IMR-90 (cell line): ENCODE measurements around the gene RER1. TPM values are rescaled to one million over a fixed set of nuclear protein-coding genes. Genes with fewer than 3 reads are reported as not detected.

Source experiments
- ATAC-seq: fragments of 200-7000 bp; cut with Tn5 transposase; 2 replicates; pipeline ENCODE4 v1.9.1; 2020; ENCODE audit warnings: low read depth, mild to moderate bottlenecking, moderate library complexity
- BruUV-seq: library from RNA; stranded (reverse); fragments of 400-500 nt; replicated peaks from 2 replicates; lab custom pipeline; 2021; lab: Mats Ljungman, UMichigan
- CTCF ChIA-PET: fragments of 300-600 bp; formaldehyde crosslinking; extraction: SDS; loops from one replicate; lab custom pipeline; 2021; ENCODE audit warnings: antibody characterized with exemption; lab: Yijun Ruan, JAX
- POLR2A ChIA-PET: fragments of 300-600 bp; sonication (Branson Sonifier 250); formaldehyde crosslinking; loops from one replicate; lab custom pipeline; 2022; ENCODE audit warnings: antibody characterized with exemption; ENCODE audit not compliant: unreplicated experiment; lab: Charles Lee
- DNase-seq: peaks from one replicate; pipeline ENCODE4 v3.0.0; 2013
- H2AFZ ChIP-seq: replicated peaks from 2 replicates; pipeline ENCODE3; 2013; ENCODE audit warnings: low read length, mild to moderate bottlenecking; ENCODE audit not compliant: poor library complexity
- H2AK5ac ChIP-seq: 2 replicates; pipeline ENCODE4 v1.6.1; 2013; ENCODE audit warnings: low read depth, low read length, inconsistent platforms
- H2AK9ac ChIP-seq: replicated peaks from 2 replicates; pipeline ENCODE3; 2013; ENCODE audit warnings: mild to moderate bottlenecking, low read depth, low read length, moderate library complexity; ENCODE audit not compliant: poor library complexity
- H2BK120ac ChIP-seq: 2 replicates; pipeline ENCODE4 v1.6.1; 2013; ENCODE audit warnings: low read depth, low read length, inconsistent platforms
- H2BK15ac ChIP-seq: 3 replicates; pipeline ENCODE4 v1.6.1; 2013; ENCODE audit warnings: low read depth, low read length, inconsistent platforms
- H2BK20ac ChIP-seq: 2 replicates; pipeline ENCODE4 v1.6.1; 2013; ENCODE audit warnings: low read depth, mild to moderate bottlenecking, inconsistent platforms, low read length, moderate library complexity
- H2BK5ac ChIP-seq: 2 replicates; pipeline ENCODE4 v1.6.1; 2013; ENCODE audit warnings: mild to moderate bottlenecking, low read depth, low read length, inconsistent platforms; ENCODE audit not compliant: poor library complexity, severe bottlenecking
- H3K14ac ChIP-seq: replicated peaks from 2 replicates; pipeline ENCODE4 v1.6.1; 2013; ENCODE audit warnings: low read depth, low read length, inconsistent platforms
- H3K18ac ChIP-seq: 2 replicates; pipeline ENCODE4 v1.6.1; 2013; ENCODE audit warnings: low read depth, low read length, control low read depth
- H3K23ac ChIP-seq: 2 replicates; pipeline ENCODE4 v1.6.1; 2013; ENCODE audit warnings: low read depth, low read length, inconsistent platforms
- H3K27ac ChIP-seq: 2 replicates; pipeline ENCODE4 v1.5.1; 2013; ENCODE audit warnings: mild to moderate bottlenecking, control low read depth, low read length; ENCODE audit not compliant: insufficient read depth
- H3K27me3 ChIP-seq: 2 replicates; pipeline ENCODE4 v1.6.1; 2013; ENCODE audit warnings: low read length; ENCODE audit not compliant: control insufficient read depth, insufficient read depth
- H3K36me3 ChIP-seq: 2 replicates; pipeline ENCODE4 v1.6.1; 2013; ENCODE audit warnings: low read length, mixed read lengths; ENCODE audit not compliant: control insufficient read depth, insufficient read depth
- H3K4ac ChIP-seq: 2 replicates; pipeline ENCODE4 v1.6.1; 2013; ENCODE audit warnings: low read depth, low read length, inconsistent platforms
- H3K4me1 ChIP-seq: 2 replicates; pipeline ENCODE4 v1.6.1; 2013; ENCODE audit warnings: low read length, mixed read lengths; ENCODE audit not compliant: control insufficient read depth, insufficient read depth
- H3K4me2 ChIP-seq: 2 replicates; pipeline ENCODE4 v1.6.1; 2013; ENCODE audit warnings: low read depth, mild to moderate bottlenecking, control low read depth, low read length, moderate library complexity
- H3K4me3 ChIP-seq: 2 replicates; pipeline ENCODE4 v1.5.1; 2013; ENCODE audit warnings: low read depth, mild to moderate bottlenecking, control low read depth, low read length, moderate library complexity; ENCODE audit not compliant: insufficient read depth
- H3K56ac ChIP-seq: 2 replicates; pipeline ENCODE4 v1.6.1; 2013; ENCODE audit warnings: low read length, inconsistent platforms; ENCODE audit not compliant: insufficient read depth; ENCODE audit errors: extremely low read depth
- H3K79me1 ChIP-seq, 2 experiments: 2 replicates each; pipeline ENCODE4 v1.6.1; 2013; ENCODE audit warnings: low read length in 2 of 2, inconsistent platforms in 1 of 2, low read depth in 1 of 2
- H3K9ac ChIP-seq: 2 replicates; pipeline ENCODE4 v1.6.1; 2013; ENCODE audit warnings: low read depth, low read length, control low read depth
- H3K9me1 ChIP-seq: 2 replicates; pipeline ENCODE4 v1.6.1; 2013; ENCODE audit warnings: low read length, inconsistent platforms; ENCODE audit not compliant: insufficient read depth
- H3K9me3 ChIP-seq: 2 replicates; pipeline ENCODE4 v1.6.1; 2013; ENCODE audit warnings: low read length; ENCODE audit not compliant: control insufficient read depth, insufficient read depth
- H4K20me1 ChIP-seq: 2 replicates; pipeline ENCODE4 v1.6.1; 2013; ENCODE audit warnings: low read length, inconsistent platforms; ENCODE audit not compliant: insufficient read depth
- H4K5ac ChIP-seq: 2 replicates; pipeline ENCODE4 v1.6.1; 2013; ENCODE audit warnings: mild to moderate bottlenecking, low read depth, low read length, control low read depth
- H4K8ac ChIP-seq, 2 experiments: 2 replicates each; pipeline ENCODE4 v1.6.1; 2013; ENCODE audit warnings: low read depth in 2 of 2, low read length in 2 of 2, control low read depth in 1 of 2, inconsistent platforms in 1 of 2
- H4K91ac ChIP-seq: 2 replicates; pipeline ENCODE4 v1.6.1; 2013; ENCODE audit warnings: low read depth, low read length, inconsistent platforms; ENCODE audit not compliant: insufficient read depth
- CEBPB ChIP-seq: IDR thresholded peaks from 2 replicates; pipeline ENCODE4 v1.6.1; 2012; ENCODE audit warnings: low read depth, low read length, improper control_type of control experiment
- CHD1 ChIP-seq: IDR thresholded peaks from 2 replicates; pipeline ENCODE4 v1.6.1; 2012; ENCODE audit warnings: low read depth, low read length, improper control_type of control experiment
- FOS ChIP-seq: fragments of 150-350 bp; IDR thresholded peaks from 2 replicates; pipeline ENCODE4 v1.6.1; 2016; ENCODE audit warnings: low read depth, low read length
- MAFK ChIP-seq: IDR thresholded peaks from 2 replicates; pipeline ENCODE4 v1.6.1; 2012; ENCODE audit warnings: low read depth, low read length, improper control_type of control experiment
- MAZ ChIP-seq: IDR thresholded peaks from 2 replicates; pipeline ENCODE4 v1.6.1; 2012; ENCODE audit warnings: low read depth, mild to moderate bottlenecking, low read length, improper control_type of control experiment, moderate library complexity, borderline replicate concordance
- MXI1 ChIP-seq: IDR thresholded peaks from 2 replicates; pipeline ENCODE4 v1.6.1; 2012; ENCODE audit warnings: low read depth, mild to moderate bottlenecking, low read length, moderate library complexity, borderline replicate concordance
- NFE2L2 ChIP-seq: fragments of 150-350 bp; IDR thresholded peaks from 2 replicates; pipeline ENCODE4 v1.6.1; 2016; ENCODE audit warnings: low read depth, mild to moderate bottlenecking, low read length
- RAD21 ChIP-seq: IDR thresholded peaks from 2 replicates; pipeline ENCODE4 v1.6.1; 2012; ENCODE audit warnings: low read length, improper control_type of control experiment
- WGBS, 2 experiments: methylation state at CpG; one replicate each; pipeline versions ENCODE4 v1.1.5 to v1.1.7; 2013; ENCODE audit warnings: missing lambda C conversion rate in 2 of 2; ENCODE audit not compliant: insufficient read length in 1 of 2; ENCODE audit errors: extremely low coverage in 2 of 2; 5-methylcytosine and 5-hydroxymethylcytosine counted together
- dilution Hi-C: fragments of 300-500 bp; cut with HindIII; formaldehyde crosslinking; loops from one replicate; pipeline ENCODE4 v1.14.3; 2018; ENCODE audit warnings: low sequenced_read_pairs; ENCODE audit not compliant: unreplicated experiment
- in situ Hi-C: fragments of 300-500 bp; cut with MboI; formaldehyde crosslinking; loops from 3 replicates; pipeline ENCODE4 v1.14.3; 2019; ENCODE audit warnings: low sequenced_read_pairs, inconsistent platforms, mixed read lengths
- intact Hi-C: fragments of 100-400 bp; cut with micrococcal nuclease; formaldehyde crosslinking; loops from 2 replicates; pipeline ENCODE4 v1.10.0; 2022
- polyA plus RNA-seq, 3 experiments: library from polyadenylated mRNA; depleted of rRNA; stranded (reverse); fragments of >200 nt; gene quantifications; 2 replicates each; pipeline ENCODE4 v1.2.3, GENCODE V29; 2012; ENCODE audit warnings: low replicate concordance in 1 of 3
- total RNA-seq: library from RNA; depleted of rRNA; stranded (reverse); fragments of >200 nt; gene quantifications from 2 replicates; pipeline ENCODE4 v1.2.3, GENCODE V29; 2012
- TF ChIP-seq, protein P1 (sequence below): fragments of 150-350 bp; IDR thresholded peaks from 2 replicates; pipeline ENCODE4 v1.6.1; 2017; ENCODE audit warnings: mild to moderate bottlenecking, antibody characterized with exemption, low read length, low read depth
- TF ChIP-seq, protein P2 (sequence below): fragments of 150-350 bp; IDR thresholded peaks from 2 replicates; pipeline ENCODE4 v1.6.1; 2016; ENCODE audit warnings: low read depth, mild to moderate bottlenecking, low read length, moderate library complexity, borderline replicate concordance

The RER1 gene
- total and polyA plus RNA-seq, 2 of the 4 experiments (the other 2 are of a cell fraction): 47.1 to 240 TPM

DNA sequence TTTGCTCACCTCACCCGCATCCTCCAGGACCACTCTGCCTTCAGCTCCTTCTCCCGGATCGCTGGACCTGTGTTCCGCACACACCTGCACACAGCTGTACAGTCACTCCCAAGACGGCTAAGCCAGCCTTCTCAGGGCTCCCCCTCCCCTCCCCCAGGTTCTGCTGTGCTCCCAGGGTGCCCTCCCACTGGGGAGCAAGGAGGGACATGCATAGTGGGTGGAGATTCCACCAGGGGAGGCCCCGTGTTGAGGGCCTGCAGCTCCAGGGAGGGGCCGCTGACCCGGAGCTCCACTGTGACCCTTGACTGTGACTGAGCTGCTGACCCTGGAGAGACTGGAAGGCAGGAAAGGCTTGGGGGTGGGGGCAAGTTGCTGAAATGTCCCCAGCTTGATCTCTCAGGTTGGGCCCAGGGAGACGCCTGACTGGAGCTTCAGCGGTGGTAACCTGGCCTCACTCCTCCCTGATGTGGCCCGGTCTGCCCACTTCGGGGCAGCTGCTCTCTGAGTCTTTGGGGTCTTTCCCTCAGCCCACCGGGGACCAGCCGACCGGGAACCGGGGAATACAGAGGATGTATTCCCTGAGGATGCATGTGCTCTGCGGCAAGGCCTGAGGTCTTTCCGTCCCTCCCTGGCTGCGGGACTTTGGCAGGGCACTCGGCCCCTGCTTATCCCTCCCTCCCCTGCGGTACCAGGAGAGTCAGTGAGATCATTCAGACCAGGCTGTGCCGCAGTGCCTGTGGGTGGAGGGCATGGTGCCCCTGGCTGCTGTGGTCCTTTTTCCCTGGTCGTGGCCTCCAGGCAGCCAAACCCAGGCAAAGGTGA lies 55.8 kb downstream of the RER1 start:
- H3K9me1 ChIP-seq: peaks cover 4% of the 10 kb centered on the region; the same call in 1 of the 2 replicates
- H4K5ac ChIP-seq: no peak overlapping the region
- H2AK9ac ChIP-seq: peak overlapping the region; percentile 35
- intact Hi-C loops (no loop called here), dilution Hi-C loops (no loop called here), in situ Hi-C loops (loop anchor here (25.0 kb wide), 1 partner anchor 615 kb away; the partner anchor contains the start of gene PRDM16)
- peak overlapping the region; percentile 72 for H2AFZ ChIP-seq
- no peak overlapping the region for H3K4me3 ChIP-seq
- ATAC-seq (no peak), DNase-seq (no peak)
- no peak overlapping the region for H3K27ac ChIP-seq
- H3K36me3 ChIP-seq: no peaks in the 10 kb centered on the region
- no peak overlapping the region for H3K9ac ChIP-seq
- no TSS peak for BruUV-seq
- peak overlapping the region; percentile 64; the same call in 1 of the 2 replicates for H2BK120ac ChIP-seq
- CTCF ChIA-PET: interaction anchor here (0.8 to 0.9 kb wide), 2 partner anchors 18 to 101 kb away, joined by 3 read pairs; no protein-coding TSS in a partner anchor
- 0 out of 2 replicates have a peak overlapping the region, but pooled peaks have one; percentile 33 for H2AK5ac ChIP-seq
- no peak overlapping the region for H2BK5ac ChIP-seq
- no peak for TF ChIP-seq NFE2L2
- TF ChIP-seq, protein P1, sequence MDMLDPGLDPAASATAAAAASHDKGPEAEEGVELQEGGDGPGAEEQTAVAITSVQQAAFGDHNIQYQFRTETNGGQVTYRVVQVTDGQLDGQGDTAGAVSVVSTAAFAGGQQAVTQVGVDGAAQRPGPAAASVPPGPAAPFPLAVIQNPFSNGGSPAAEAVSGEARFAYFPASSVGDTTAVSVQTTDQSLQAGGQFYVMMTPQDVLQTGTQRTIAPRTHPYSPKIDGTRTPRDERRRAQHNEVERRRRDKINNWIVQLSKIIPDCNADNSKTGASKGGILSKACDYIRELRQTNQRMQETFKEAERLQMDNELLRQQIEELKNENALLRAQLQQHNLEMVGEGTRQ: no peak
- TF ChIP-seq, protein P2, sequence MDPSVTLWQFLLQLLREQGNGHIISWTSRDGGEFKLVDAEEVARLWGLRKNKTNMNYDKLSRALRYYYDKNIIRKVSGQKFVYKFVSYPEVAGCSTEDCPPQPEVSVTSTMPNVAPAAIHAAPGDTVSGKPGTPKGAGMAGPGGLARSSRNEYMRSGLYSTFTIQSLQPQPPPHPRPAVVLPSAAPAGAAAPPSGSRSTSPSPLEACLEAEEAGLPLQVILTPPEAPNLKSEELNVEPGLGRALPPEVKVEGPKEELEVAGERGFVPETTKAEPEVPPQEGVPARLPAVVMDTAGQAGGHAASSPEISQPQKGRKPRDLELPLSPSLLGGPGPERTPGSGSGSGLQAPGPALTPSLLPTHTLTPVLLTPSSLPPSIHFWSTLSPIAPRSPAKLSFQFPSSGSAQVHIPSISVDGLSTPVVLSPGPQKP: no peak
- no peak for TF ChIP-seq MAZ
- TF ChIP-seq CHD1: no peak
- TF ChIP-seq RAD21: no peak
- TF ChIP-seq MXI1: no peak
- TF ChIP-seq CEBPB: no peak
- no peak for TF ChIP-seq FOS
- no peak for TF ChIP-seq MAFK
- peaks cover 17% of the 10 kb centered on the region for H3K4me1 ChIP-seq
- no peak overlapping the region for H3K56ac ChIP-seq
- no peak overlapping the region for H3K23ac ChIP-seq
- H3K79me1 ChIP-seq: no peaks in the 10 kb centered on the region
- H3K4me2 ChIP-seq: no peak overlapping the region
- no peak overlapping the region for H2BK20ac ChIP-seq
- no peak overlapping the region for H4K91ac ChIP-seq
- H3K14ac ChIP-seq: no peak overlapping the region; the same call in 1 of the 2 replicates
- no peaks in the 10 kb centered on the region for H3K9me3 ChIP-seq
- no peak overlapping the region for H4K8ac ChIP-seq
- no peak overlapping the region for H2BK15ac ChIP-seq
- POLR2A ChIA-PET: interaction anchor here (0.5 kb wide), 1 partner anchor 28 kb away, joined by 3 read pairs; no protein-coding TSS in a partner anchor
- peak overlapping the region; percentile 30; the same call in 1 of the 2 replicates for H3K4ac ChIP-seq
- 85% methylated on average over 7 of the region's 23 CpGs; no CpG with 5 or more reads in 1 of the 2 experiments for whole genome bisulfite sequencing, 2 experiments
- no peaks in the 10 kb centered on the region for H4K20me1 ChIP-seq
- no peak overlapping the region for H3K18ac ChIP-seq
- H3K27me3 ChIP-seq: peaks cover 25% of the 10 kb centered on the region
